ENCODE measurements around the gene ZNF562. TPM values are rescaled to one million over a fixed set of nuclear protein-coding genes. Genes with fewer than 3 reads are reported as not detected.

ZNF562 gene
- total RNA-seq, result 66.0 and 82.0 TPM in 2 replicates

GRCh38 chr19:9674663-9675357, at the start of gene ZNF562:
Gene ZNF562 (minus strand): TSS chr19:9675100. CDS start chr19:9660744, 14,356 bp downstream.

DNA sequence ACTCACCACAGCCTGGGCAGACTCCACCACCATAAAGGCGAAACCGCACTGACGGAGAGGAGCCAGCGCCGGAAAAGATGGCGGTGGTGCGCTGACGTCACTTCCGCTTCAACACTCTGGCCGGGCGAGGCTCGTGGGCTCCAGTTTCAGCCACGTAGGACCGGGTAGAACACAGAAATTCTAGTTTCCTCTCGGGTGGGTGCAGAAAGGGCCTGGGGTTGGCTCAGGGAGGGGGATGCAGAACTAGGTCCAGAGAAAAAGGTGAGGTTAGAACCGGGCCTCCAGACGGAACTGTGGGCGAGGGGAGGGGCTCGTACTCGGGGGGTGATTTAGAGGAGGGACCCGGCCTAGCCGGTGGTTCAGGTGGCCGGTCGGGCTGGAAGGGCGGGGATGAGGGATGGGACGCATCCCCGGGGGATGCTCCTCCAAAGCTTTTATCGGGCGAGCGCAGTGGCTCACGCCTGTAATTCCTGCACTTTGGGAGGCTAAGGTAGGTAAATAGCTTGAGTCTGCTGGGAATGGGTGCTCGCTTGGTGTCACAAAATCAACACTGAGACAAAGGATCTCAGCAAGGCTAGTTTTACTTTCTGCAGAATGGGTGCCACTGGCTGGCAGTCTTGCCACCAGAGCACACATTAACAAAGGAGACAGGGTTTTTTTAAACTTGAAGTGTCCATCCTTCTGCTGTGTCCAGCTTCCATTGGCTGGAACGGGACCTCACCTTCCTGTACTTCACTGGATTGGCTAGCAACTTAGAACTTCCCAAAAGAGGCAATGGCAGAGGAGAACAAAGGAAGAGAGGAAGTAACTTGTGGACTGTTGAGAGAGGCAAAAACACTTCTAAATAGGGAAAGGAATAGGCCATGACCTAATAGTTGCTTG, 53.5 kb downstream of the ZNF562 start, which contains the start of gene ZNF561:
ZNF561 (minus strand) TSS at position 77 of the 882 bp plus-strand sequence. CDS start 1,776 bp downstream, outside the sequence.

Other genes starting within 250 kb of the ZNF562 start
- 10.3 and 14.1 TPM in 2 replicates for gene ZNF266, start 239.5 kb downstream of the ZNF562 start, total RNA-seq
- 1.6 and 2.7 TPM in 2 replicates for gene ZNF560, start 176.5 kb downstream of the ZNF562 start, total RNA-seq
- gene ZNF426, start 136.5 kb downstream of the ZNF562 start, total RNA-seq, result 26.3 and 26.7 TPM in 2 replicates
- 80.0 and 125 TPM in 2 replicates for gene ZNF121, start 90.6 kb downstream of the ZNF562 start, total RNA-seq
- 121 and 134 TPM in 2 replicates for gene ZNF561, start 53.9 kb downstream of the ZNF562 start, total RNA-seq
- gene ZNF846, start 93.6 kb upstream of the ZNF562 start, total RNA-seq, result 6.8 and 14.2 TPM in 2 replicates
- 9.6 and 13.7 TPM in 2 replicates for gene FBXL12, start 144.0 kb upstream of the ZNF562 start, total RNA-seq
- gene UBL5, start 152.8 kb upstream of the ZNF562 start, total RNA-seq, result 112 and 255 TPM in 2 replicates
- gene PIN1, start 160.2 kb upstream of the ZNF562 start, total RNA-seq, result 48.5 and 54.6 TPM in 2 replicates